ENCODE data around the gene CAPG. TPM values are rescaled to one million over a fixed set of nuclear protein-coding genes. Genes with fewer than 3 reads are reported as not detected.
"Not testable (repeated sequence)": the region's sequence is repeated elsewhere in the genome, so short reads cannot be mapped to it uniquely, and the experiment has no call there.

The CAPG gene
- total and polyA plus RNA-seq, 12 donors, result 0.83 to 30.4 (median 6.3) TPM

DNA sequence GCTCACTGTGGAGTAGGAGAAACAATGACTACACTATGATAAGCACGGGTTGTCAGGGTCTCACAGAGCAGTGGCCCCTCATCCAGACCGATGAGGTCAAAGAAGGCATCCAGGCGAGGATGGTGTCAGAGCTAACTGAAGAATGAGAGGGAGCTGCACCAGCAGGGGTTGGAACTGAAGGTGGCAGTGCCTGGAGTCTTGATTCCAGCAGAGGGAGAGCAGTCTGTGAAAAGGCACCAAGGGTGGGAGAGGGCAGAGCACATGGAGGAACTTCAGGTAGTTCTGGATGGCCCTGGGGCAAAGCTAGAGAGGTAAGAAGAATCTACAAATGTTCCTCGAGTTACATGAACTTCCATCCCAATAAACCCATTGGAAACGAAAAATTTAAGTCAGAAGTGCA is 43.0 kb downstream of the CAPG start:
- no peaks in the 10 kb centered on the region for H3K27me3 ChIP-seq
- no peaks in the 10 kb centered on the region for H3K4me1 ChIP-seq
- H3K9me3 ChIP-seq, result no peaks in the 10 kb centered on the region
- TF ChIP-seq, protein P1, sequence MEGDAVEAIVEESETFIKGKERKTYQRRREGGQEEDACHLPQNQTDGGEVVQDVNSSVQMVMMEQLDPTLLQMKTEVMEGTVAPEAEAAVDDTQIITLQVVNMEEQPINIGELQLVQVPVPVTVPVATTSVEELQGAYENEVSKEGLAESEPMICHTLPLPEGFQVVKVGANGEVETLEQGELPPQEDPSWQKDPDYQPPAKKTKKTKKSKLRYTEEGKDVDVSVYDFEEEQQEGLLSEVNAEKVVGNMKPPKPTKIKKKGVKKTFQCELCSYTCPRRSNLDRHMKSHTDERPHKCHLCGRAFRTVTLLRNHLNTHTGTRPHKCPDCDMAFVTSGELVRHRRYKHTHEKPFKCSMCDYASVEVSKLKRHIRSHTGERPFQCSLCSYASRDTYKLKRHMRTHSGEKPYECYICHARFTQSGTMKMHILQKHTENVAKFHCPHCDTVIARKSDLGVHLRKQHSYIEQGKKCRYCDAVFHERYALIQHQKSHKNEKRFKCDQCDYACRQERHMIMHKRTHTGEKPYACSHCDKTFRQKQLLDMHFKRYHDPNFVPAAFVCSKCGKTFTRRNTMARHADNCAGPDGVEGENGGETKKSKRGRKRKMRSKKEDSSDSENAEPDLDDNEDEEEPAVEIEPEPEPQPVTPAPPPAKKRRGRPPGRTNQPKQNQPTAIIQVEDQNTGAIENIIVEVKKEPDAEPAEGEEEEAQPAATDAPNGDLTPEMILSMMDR (IDR thresholded peaks at IDR 0.05), result no peak
- intact Hi-C loops (cut with DNase I), result no loop called here
- H3K27ac ChIP-seq, result no peak overlapping the region
- no peak overlapping the region for H3K4me3 ChIP-seq
- 78 to 85% methylated on average over 5 of the region's 5 CpGs for WGBS, 2 donors
- no peak for DNase-seq
- no peak for ATAC-seq
- peaks cover 0 to 89% (median 25%) of the 10 kb centered on the region in 9 donors for H3K36me3 ChIP-seq

DNA sequence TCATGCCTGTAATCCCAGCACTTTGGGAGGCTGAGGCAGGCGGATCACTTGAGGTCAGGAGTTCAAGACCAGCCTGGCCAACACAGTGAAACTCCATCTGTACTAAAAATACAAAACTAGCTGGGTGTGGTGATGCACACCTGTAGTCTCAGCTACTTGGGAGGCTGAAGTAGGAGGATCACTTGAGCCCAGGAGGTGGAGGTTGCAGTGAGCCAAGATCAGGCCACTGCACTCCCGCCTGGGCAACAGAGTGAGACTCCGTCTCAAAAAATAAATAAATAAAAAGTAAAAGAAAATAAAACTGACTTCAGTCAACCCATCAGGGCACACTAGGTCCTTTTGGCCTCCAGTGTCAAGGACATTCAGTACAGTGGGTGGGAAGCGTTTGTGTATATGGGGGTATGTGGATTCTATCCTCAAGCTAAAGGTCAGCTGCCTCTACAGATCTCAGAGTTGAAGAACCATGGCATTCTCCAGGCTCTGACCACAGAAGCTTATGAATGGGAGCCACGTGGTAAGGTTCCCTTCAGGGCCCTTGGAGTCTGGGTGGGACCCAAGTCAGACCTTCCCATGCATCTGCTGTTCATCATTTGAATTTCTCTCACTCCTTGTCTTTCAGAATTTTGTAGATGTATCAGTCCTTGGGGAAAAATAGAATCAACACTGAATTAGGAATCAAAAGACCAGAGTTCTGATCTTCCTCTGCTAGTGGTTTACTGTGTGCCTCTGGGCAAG is 47.3 kb downstream of the CAPG start:
- intact Hi-C loops (cut with DNase I); H3K27me3 ChIP-seq; DNase-seq; H3K27ac ChIP-seq; H3K9me3 ChIP-seq; H3K4me3 ChIP-seq; H3K4me1 ChIP-seq; ATAC-seq: not testable (repeated sequence)
- H3K36me3 ChIP-seq, result peaks cover 0 to 92% (median 14%) of the 10 kb centered on the region in 9 donors
- WGBS, 2 donors, result 78 to 85% methylated on average over 5 of the region's 5 CpGs

DNA sequence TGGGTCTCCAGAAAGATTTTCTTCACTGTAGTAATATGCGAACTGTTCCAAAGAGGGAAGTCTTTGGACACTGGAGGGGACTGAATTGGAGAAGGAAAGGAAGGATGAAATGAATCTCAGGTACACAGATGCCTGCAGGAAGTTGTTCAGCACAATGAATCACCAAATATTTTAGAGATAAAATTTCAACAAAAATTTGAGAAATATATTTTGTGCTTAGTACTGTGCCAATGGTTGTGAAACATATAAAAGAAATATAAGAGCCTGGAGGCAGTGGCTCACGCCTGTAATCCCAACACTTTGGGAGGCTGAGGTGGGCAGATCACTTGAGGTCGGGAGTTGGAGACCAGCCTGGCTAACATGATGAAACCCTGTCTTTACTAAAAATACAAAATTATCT is 52.4 kb downstream of the CAPG start:
- H3K4me1 ChIP-seq, result peaks cover 0 to 42% (median 22%) of the 10 kb centered on the region in 9 donors
- H3K27me3 ChIP-seq, result no peaks in the 10 kb centered on the region
- ATAC-seq (no peak), DNase-seq (no peak)
- TF ChIP-seq, protein P1 (IDR thresholded peaks at IDR 0.05), result no peak
- H3K36me3 ChIP-seq, result peaks cover 0 to 71% (median 8%) of the 10 kb centered on the region in 9 donors
- no peak overlapping the region for H3K4me3 ChIP-seq
- no peak overlapping the region for H3K27ac ChIP-seq
- intact Hi-C loops (cut with DNase I), result loop anchor here in 1 of 10 donors (5.0 kb wide), 1 partner anchor 180 kb away; the partner anchor contains the start of gene MAT2A
- 92 to 94% methylated on average over 3 of the region's 3 CpGs for WGBS, 2 donors
- H3K9me3 ChIP-seq, result no peaks in the 10 kb centered on the region

DNA sequence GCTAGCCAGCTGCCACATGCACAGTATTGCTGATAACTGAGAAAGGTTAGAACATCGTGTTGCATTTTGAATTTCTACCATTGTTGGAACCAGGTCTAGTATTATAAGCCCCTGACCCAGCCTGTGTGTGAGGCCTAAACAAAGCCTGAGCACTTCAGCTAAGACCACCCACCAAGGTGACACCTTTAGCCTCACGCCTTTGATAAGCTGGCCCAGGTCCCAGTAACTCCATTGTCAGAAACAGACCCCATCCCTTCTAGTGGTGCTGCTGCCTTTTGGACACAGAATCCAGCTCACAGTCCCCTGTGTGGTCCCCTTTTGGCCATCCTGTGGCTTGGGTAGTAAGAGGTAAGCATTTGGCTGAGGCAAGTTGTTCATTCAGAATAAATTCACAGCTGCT is 54.0 kb downstream of the CAPG start:
- ATAC-seq, result no peak

More for the DNA sequence above, 54.0 kb downstream of the CAPG start:
- no peaks in the 10 kb centered on the region for H3K9me3 ChIP-seq
- intact Hi-C loops (cut with DNase I), result loop anchor here in 1 of 10 donors (5.0 kb wide), 1 partner anchor 181 kb away; the partner anchor contains the start of gene MAT2A
- no peaks in the 10 kb centered on the region for H3K27me3 ChIP-seq
- H3K4me1 ChIP-seq, result peaks cover 0 to 46% (median 22%) of the 10 kb centered on the region in 9 donors
- DNase-seq, result no peak
- peaks cover 0 to 62% (median 1%) of the 10 kb centered on the region in 9 donors for H3K36me3 ChIP-seq
- no peak overlapping the region for H3K4me3 ChIP-seq
- WGBS, 2 donors, result 57 to 73% methylated on average over 2 of the region's 2 CpGs
- TF ChIP-seq, protein P1 (IDR thresholded peaks at IDR 0.05), result no peak
- H3K27ac ChIP-seq, result no peak overlapping the region
